CD14-positive monocyte (primary cell): ENCODE results near the gene CEP78. TPM values are rescaled to one million over a fixed set of nuclear protein-coding genes. Genes with fewer than 3 reads are reported as not detected.

ENCODE experiments used
- DNase-seq, 3 donors: peaks; one replicate each; pipeline ENCODE4 v3.0.0-alpha.2; 2011 to 2022
- H2AFZ ChIP-seq: 2 replicates; pipeline ENCODE4 v1.6.0; 2012; ENCODE audit warnings: mild to moderate bottlenecking, low read depth, low read length, inconsistent platforms; ENCODE audit not compliant: insufficient read depth, poor library complexity, severe bottlenecking
- H3K27ac ChIP-seq, 2 donors: 1 replicate in 1 of 2; 2 replicates in 1 of 2; pipeline ENCODE4 v1.5.1; 2012 to 2013; ENCODE audit warnings: low read length in 2 of 2, control low read depth in 1 of 2, inconsistent platforms in 1 of 2, low read depth in 1 of 2, mild to moderate bottlenecking in 1 of 2
- H3K27me3 ChIP-seq, 2 donors: one replicate each; pipeline versions ENCODE4 v1.6.0 to v1.6.1; 2011 to 2013; ENCODE audit warnings: low read length in 2 of 2; ENCODE audit not compliant: control insufficient read depth in 2 of 2, insufficient read depth in 2 of 2
- H3K36me3 ChIP-seq, 2 donors: replicated peaks in 1 of 2; 1 replicate in 1 of 2; 2 replicates in 1 of 2; pipeline versions ENCODE4 v1.5.1 to v1.6.1; 2012 to 2013; ENCODE audit warnings: low read length in 2 of 2, control low read depth in 1 of 2, inconsistent platforms in 1 of 2, mild to moderate bottlenecking in 1 of 2; ENCODE audit not compliant: insufficient read depth in 2 of 2, control insufficient read depth in 1 of 2
- H3K4me1 ChIP-seq, 2 donors: 1 replicate in 1 of 2; 2 replicates in 1 of 2; pipeline versions ENCODE4 v1.5.1 to v1.6.1; 2012 to 2013; ENCODE audit warnings: low read length in 2 of 2, control low read depth in 1 of 2, inconsistent platforms in 1 of 2, mild to moderate bottlenecking in 1 of 2, moderate library complexity in 1 of 2; ENCODE audit not compliant: insufficient read depth in 2 of 2, control insufficient read depth in 1 of 2
- H3K4me2 ChIP-seq: replicated peaks from 2 replicates; pipeline ENCODE3; 2012; ENCODE audit warnings: low read length, moderate library complexity, mild to moderate bottlenecking; ENCODE audit not compliant: poor library complexity, severe bottlenecking; ENCODE audit errors: extremely low read depth
- H3K4me3 ChIP-seq, 3 experiments: fragments of 200-600 bp in 1 of 3; sonication (generic) in 1 of 3; replicated peaks in 1 of 3; 1 replicate in 2 of 3; 2 replicates in 1 of 3; pipeline ENCODE4 v1.5.1; 2011 to 2013; ENCODE audit warnings: low read length in 3 of 3, mild to moderate bottlenecking in 3 of 3, control low read depth in 2 of 3, low read depth in 2 of 3, inconsistent platforms in 1 of 3, moderate library complexity in 1 of 3
- H3K79me2 ChIP-seq: 2 replicates; pipeline ENCODE4 v1.6.0; 2012; ENCODE audit warnings: mild to moderate bottlenecking, control low read depth, inconsistent platforms, low read length, moderate library complexity; ENCODE audit not compliant: insufficient read depth
- H3K9ac ChIP-seq: 2 replicates; pipeline ENCODE4 v1.6.0; 2017; ENCODE audit warnings: low read length, mild to moderate bottlenecking; ENCODE audit not compliant: insufficient read depth, poor library complexity, severe bottlenecking
- H3K9me3 ChIP-seq, 2 donors: replicated peaks in 1 of 2; 1 replicate in 1 of 2; 2 replicates in 1 of 2; pipeline versions ENCODE4 v1.5.1 to v1.6.1; 2012 to 2013; ENCODE audit warnings: low read length in 2 of 2, control low read depth in 1 of 2; ENCODE audit not compliant: control insufficient read depth in 1 of 2, insufficient read depth in 1 of 2
- H4K20me1 ChIP-seq: 2 replicates; pipeline ENCODE4 v1.6.0; 2012; ENCODE audit warnings: mild to moderate bottlenecking, low read length, control low read depth, moderate library complexity; ENCODE audit not compliant: insufficient read depth
- H3K27ac Mint-ChIP-seq, 7 donors: one replicate each; pipeline ENCODE4 v1.8.0; 2020; ENCODE audit warnings: mild to moderate bottlenecking in 7 of 7, mixed read lengths in 7 of 7, moderate library complexity in 6 of 7, inconsistent platforms in 2 of 7
- H3K27me3 Mint-ChIP-seq, 3 donors: one replicate each; pipeline ENCODE4 v1.8.0; 2021 to 2022; ENCODE audit warnings: low read depth in 3 of 3, mild to moderate bottlenecking in 3 of 3, mixed read lengths in 3 of 3, moderate library complexity in 3 of 3, inconsistent platforms in 1 of 3
- H3K36me3 Mint-ChIP-seq, 2 donors: one replicate each; pipeline ENCODE4 v1.8.0; 2020; ENCODE audit warnings: mixed read lengths in 2 of 2, inconsistent platforms in 1 of 2, mild to moderate bottlenecking in 1 of 2
- H3K4me1 Mint-ChIP-seq: one replicate; pipeline ENCODE4 v1.8.0; 2020; ENCODE audit warnings: mild to moderate bottlenecking, mixed read lengths
- H3K4me3 Mint-ChIP-seq, 2 donors: one replicate each; pipeline ENCODE4 v1.8.0; 2020; ENCODE audit warnings: mild to moderate bottlenecking in 2 of 2, mixed read lengths in 2 of 2, moderate library complexity in 1 of 2
- H3K9me3 Mint-ChIP-seq, 7 donors: one replicate each; pipeline ENCODE4 v1.8.0; 2020 to 2022; ENCODE audit warnings: mixed read lengths in 7 of 7, mild to moderate bottlenecking in 6 of 7, moderate library complexity in 6 of 7, inconsistent platforms in 2 of 7
- WGBS: methylation state at CpG from one replicate; pipeline ENCODE4 v1.1.5; 2013; ENCODE audit warnings: missing lambda C conversion rate; ENCODE audit not compliant: insufficient coverage; 5-methylcytosine and 5-hydroxymethylcytosine counted together
- intact Hi-C, 2 donors: fragments of 100-400 bp; cut with micrococcal nuclease; formaldehyde crosslinking; loops; one replicate each; pipeline versions ENCODE4 v1.15.0 to v1.15.1; 2023
- polyA plus RNA-seq, 3 donors: library from polyadenylated mRNA; depleted of rRNA in 1 of 3; unstranded in 2 of 3; stranded (reverse) in 1 of 3; fragments of 300-500 nt in 2 of 3; fragments of >200 nt in 1 of 3; fragmentation: Illumina TruSeq in 2 of 3; gene quantifications; 1 replicate in 2 of 3; 2 replicates in 1 of 3; pipeline ENCODE4 v1.2.3, GENCODE V29; 2012 to 2021
- TF ChIP-seq, protein P1 (sequence below): fragments of 200-600 bp; IDR thresholded peaks from one replicate; pipeline ENCODE4 v1.8.0; 2022; ENCODE audit warnings: antibody characterized with exemption, mild to moderate bottlenecking

Gene CEP78
- polyA plus RNA-seq, 3 donors: 1.7 to 3.3 (median 2.5) TPM

DNA sequence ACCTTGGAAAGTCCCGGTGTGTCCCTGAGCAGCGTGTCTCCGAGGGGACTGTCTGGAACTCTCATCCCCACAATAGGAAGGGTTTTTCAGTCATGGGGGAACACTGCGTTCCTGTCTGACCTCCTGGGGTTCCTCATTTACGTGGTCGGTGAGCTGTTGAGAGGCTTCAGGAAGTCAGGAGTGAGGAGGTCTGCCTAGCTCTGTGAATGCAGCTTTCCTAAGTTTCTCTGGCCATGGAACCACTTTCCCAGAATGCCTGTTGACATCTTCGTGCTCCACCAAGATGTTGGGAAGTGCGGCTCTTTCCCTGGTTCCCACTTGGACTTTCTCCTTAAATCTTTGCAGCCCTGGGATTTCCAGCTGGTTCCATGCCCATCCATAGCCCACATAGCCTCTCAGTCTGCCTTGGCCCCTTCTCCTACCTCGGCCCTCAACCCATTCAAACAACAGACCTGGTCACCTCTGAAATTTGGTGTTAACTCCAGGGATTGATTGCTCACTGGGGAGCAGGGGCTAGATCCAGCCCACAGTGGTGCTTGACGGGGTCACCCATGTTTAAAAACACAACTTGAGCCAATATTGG lies 88.3 kb downstream of the CEP78 start:
- no peak overlapping the region for H3K27ac ChIP-seq
- Mint-ChIP-seq H3K36me3 (peaks cover 7 to 9% of the 10 kb centered on the region in 2 donors), H3K4me1 (peaks cover 8% of the 10 kb centered on the region), H3K27ac (peak overlapping the region in 1 of 7 donors; percentile 72), H3K4me3 (no peak overlapping the region), H3K27me3 (peaks cover 0 to 4% (median 1%) of the 10 kb centered on the region in 3 donors), H3K9me3 (peaks cover 0 to 4% (median 0%) of the 10 kb centered on the region in 7 donors)
- no peak overlapping the region for H3K4me3 ChIP-seq
- no peaks in the 10 kb centered on the region for H3K4me1 ChIP-seq
- no peaks in the 10 kb centered on the region for H3K27me3 ChIP-seq
- H3K36me3 ChIP-seq: no peaks in the 10 kb centered on the region
- H4K20me1 ChIP-seq: no peaks in the 10 kb centered on the region
- WGBS: 51% methylated on average over 6 of the region's 10 CpGs
- no peaks in the 10 kb centered on the region for H3K9me3 ChIP-seq
- H3K79me2 ChIP-seq: no peaks in the 10 kb centered on the region
- intact Hi-C loops: no loop called here
- H2AFZ ChIP-seq: no peak overlapping the region
- DNase-seq: no peak
- no peak overlapping the region for H3K9ac ChIP-seq
- no peak overlapping the region for H3K4me2 ChIP-seq
- TF ChIP-seq, protein P1, sequence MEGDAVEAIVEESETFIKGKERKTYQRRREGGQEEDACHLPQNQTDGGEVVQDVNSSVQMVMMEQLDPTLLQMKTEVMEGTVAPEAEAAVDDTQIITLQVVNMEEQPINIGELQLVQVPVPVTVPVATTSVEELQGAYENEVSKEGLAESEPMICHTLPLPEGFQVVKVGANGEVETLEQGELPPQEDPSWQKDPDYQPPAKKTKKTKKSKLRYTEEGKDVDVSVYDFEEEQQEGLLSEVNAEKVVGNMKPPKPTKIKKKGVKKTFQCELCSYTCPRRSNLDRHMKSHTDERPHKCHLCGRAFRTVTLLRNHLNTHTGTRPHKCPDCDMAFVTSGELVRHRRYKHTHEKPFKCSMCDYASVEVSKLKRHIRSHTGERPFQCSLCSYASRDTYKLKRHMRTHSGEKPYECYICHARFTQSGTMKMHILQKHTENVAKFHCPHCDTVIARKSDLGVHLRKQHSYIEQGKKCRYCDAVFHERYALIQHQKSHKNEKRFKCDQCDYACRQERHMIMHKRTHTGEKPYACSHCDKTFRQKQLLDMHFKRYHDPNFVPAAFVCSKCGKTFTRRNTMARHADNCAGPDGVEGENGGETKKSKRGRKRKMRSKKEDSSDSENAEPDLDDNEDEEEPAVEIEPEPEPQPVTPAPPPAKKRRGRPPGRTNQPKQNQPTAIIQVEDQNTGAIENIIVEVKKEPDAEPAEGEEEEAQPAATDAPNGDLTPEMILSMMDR: no peak

DNA sequence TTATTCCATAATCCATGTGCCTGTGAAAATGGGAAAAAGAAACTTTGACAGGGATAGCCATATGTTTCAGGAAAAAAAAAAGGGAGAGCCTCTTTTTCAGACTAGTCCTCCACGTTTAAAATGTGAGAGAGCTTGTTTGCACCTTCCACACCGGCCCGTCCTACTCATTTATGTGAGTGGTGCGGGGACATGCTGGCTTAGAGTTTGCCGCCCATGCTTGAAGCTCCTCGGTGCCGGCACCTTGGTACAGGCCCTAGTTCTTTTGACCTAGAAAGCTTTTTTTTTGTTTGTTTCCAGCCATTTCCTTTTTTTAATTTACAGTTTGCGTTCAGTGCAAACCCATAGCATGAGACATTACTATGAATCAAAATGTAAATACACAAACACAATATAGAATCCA lies 88.8 kb downstream of the CEP78 start:
- no peaks in the 10 kb centered on the region for H3K4me1 ChIP-seq
- DNase-seq: no peak
- no peaks in the 10 kb centered on the region for H3K36me3 ChIP-seq
- Mint-ChIP-seq H3K27me3 (peaks cover 0 to 3% (median 0%) of the 10 kb centered on the region in 3 donors), H3K27ac (no peak overlapping the region), H3K4me1 (peaks cover 8% of the 10 kb centered on the region), H3K9me3 (peaks cover 0 to 4% (median 0%) of the 10 kb centered on the region in 7 donors), H3K4me3 (no peak overlapping the region), H3K36me3 (peaks cover 6 to 7% of the 10 kb centered on the region in 2 donors)
- no peak overlapping the region for H3K4me2 ChIP-seq
- no peaks in the 10 kb centered on the region for H3K27me3 ChIP-seq
- intact Hi-C loops: no loop called here
- H2AFZ ChIP-seq: no peak overlapping the region
- no peak overlapping the region for H3K4me3 ChIP-seq
- H3K9me3 ChIP-seq: no peaks in the 10 kb centered on the region
- H3K79me2 ChIP-seq: no peaks in the 10 kb centered on the region
- H4K20me1 ChIP-seq: no peaks in the 10 kb centered on the region
- no peak overlapping the region for H3K9ac ChIP-seq
- H3K27ac ChIP-seq: no peak overlapping the region
- WGBS: 97% methylated on average over 7 of the region's 8 CpGs
- TF ChIP-seq, protein P1: no peak
